Activated naive CD4-positive, alpha-beta T cell treated with anti-CD3 and anti-CD28 coated beads, Interleukin-2, amount 10 ng/mL, durations not matched to agents 7 days and 5 days (primary cell): Measurements from ENCODE around the gene RMI2.
A peak's percentile ranks its signal among the peaks of the same experiment; 100 is the strongest.
"Not testable (repeated sequence)": the region's sequence is repeated elsewhere in the genome, so short reads cannot be mapped to it uniquely, and the experiment has no call there.

Experiments
- CTCF ChIA-PET: fragments of 350-600 bp; sonication (Branson Sonifier 250); formaldehyde crosslinking; loops from one replicate; lab custom pipeline; 2021; ENCODE audit warnings: antibody characterized with exemption; lab: Charles Lee
- DNase-seq: peaks from one replicate; pipeline ENCODE4 v3.0.0-alpha.2; 2020
- H3K27ac Mint-ChIP-seq: one replicate; pipeline ENCODE4 v1.8.0; 2021; ENCODE audit warnings: mild to moderate bottlenecking, moderate library complexity, mixed read lengths
- H3K27me3 Mint-ChIP-seq: one replicate; pipeline ENCODE4 v1.8.0; 2021; ENCODE audit warnings: mild to moderate bottlenecking, mixed read lengths
- H3K36me3 Mint-ChIP-seq: one replicate; pipeline ENCODE4 v1.8.0; 2021; ENCODE audit warnings: mixed read lengths
- H3K4me1 Mint-ChIP-seq: one replicate; pipeline ENCODE4 v1.8.0; 2021; ENCODE audit warnings: mixed read lengths
- H3K4me3 Mint-ChIP-seq: one replicate; pipeline ENCODE4 v1.8.0; 2021; ENCODE audit warnings: mild to moderate bottlenecking, moderate library complexity, mixed read lengths
- H3K9me3 Mint-ChIP-seq: one replicate; pipeline ENCODE4 v1.8.0; 2021; ENCODE audit warnings: mixed read lengths

RMI2 gene

DNA sequence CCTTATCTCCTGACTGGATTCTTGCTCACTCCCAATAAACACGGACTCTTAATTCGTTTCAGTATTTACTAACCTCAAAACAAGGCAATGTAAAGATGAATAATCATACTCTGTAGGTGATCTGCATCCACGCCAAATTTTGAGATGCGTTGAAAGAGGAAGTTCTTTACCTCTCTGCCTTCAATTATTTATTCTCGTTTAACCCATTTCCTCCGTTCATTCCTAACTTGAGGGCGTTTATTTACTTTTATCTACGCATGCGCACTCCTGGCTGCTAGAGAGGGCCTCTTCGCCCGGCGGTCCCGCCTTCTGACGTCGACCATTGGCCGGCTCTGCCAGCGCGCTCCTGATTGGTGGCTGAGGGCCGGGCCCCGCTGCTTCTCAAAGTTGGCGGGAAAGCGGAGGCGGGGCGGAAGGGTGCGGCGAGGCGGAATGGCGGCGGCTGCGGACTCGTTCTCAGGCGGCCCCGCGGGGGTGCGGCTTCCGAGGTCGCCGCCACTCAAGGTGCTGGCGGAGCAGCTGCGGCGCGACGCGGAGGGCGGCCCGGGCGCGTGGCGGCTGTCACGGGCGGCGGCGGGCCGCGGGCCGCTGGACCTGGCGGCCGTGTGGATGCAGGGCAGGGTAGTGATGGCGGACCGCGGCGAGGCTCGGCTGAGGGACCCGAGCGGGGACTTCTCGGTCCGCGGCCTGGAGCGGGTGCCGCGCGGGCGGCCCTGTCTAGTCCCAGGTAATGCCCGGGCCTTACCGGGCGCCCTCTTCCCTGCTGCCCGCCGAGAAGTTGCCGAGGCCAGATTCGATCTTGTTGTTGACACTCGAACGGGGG, at the start of gene RMI2:
Gene RMI2, plus strand, starts transcription at position 420 of the 823 bp plus-strand sequence. Its CDS starts 13 bp downstream, at position 433.
- no peaks in the 10 kb centered on the region for H3K27me3 Mint-ChIP-seq

GRCh38 chr16:11295672-11296071, 49.6 kb upstream of the RMI2 start:
- peaks cover 3% of the 10 kb centered on the region for H3K36me3 Mint-ChIP-seq
- no peaks in the 10 kb centered on the region for H3K9me3 Mint-ChIP-seq
- H3K4me3 Mint-ChIP-seq: no peak overlapping the region
- peaks cover 68% of the 10 kb centered on the region for H3K4me1 Mint-ChIP-seq
- H3K27ac Mint-ChIP-seq: no peak overlapping the region
- CTCF ChIA-PET: no interaction called here
- no peak for DNase-seq
- peaks cover 24% of the 10 kb centered on the region for H3K27me3 Mint-ChIP-seq

More for the DNA sequence above, at the start of gene RMI2:
- peak; percentile 98 for DNase-seq
- no peaks in the 10 kb centered on the region for H3K9me3 Mint-ChIP-seq
- CTCF ChIA-PET: no interaction called here
- H3K4me1 Mint-ChIP-seq: peaks cover 71% of the 10 kb centered on the region
- H3K36me3 Mint-ChIP-seq: peaks cover 43% of the 10 kb centered on the region
- peak within 1 kb of the TSS; percentile 90 for H3K4me3 Mint-ChIP-seq
- peak within 1 kb of the TSS; percentile 90 for H3K27ac Mint-ChIP-seq

DNA sequence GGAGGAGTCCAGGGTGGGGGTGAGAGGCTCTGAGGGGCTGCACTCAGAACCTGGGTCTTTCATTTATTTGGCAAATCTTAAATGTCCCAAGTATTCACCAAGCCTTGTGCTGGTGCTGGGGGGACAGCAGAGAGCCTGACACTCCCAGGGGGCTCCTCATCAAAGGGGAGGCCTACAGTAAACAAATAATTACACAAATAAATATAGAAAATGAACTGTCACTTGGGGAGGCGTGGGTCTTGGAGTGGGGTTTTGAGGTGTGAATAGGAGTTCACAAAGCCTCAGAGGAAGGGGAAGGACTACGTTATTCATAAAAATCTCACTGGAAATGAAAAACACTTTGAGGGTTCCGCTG, 48.9 kb upstream of the RMI2 start:
- Mint-ChIP-seq H3K4me1 (peaks cover 72% of the 10 kb centered on the region), H3K27me3 (peaks cover 22% of the 10 kb centered on the region), H3K4me3 (no peak overlapping the region), H3K36me3 (peaks cover 3% of the 10 kb centered on the region), H3K27ac (peak overlapping the region; percentile 84), H3K9me3 (no peaks in the 10 kb centered on the region)
- no peak for DNase-seq
- CTCF ChIA-PET: interaction anchor here (0.8 to 1.3 kb wide), 4 partner anchors 15 to 325 kb away, joined by 3 to 4 read pairs (median 3); no protein-coding TSS in a partner anchor

DNA sequence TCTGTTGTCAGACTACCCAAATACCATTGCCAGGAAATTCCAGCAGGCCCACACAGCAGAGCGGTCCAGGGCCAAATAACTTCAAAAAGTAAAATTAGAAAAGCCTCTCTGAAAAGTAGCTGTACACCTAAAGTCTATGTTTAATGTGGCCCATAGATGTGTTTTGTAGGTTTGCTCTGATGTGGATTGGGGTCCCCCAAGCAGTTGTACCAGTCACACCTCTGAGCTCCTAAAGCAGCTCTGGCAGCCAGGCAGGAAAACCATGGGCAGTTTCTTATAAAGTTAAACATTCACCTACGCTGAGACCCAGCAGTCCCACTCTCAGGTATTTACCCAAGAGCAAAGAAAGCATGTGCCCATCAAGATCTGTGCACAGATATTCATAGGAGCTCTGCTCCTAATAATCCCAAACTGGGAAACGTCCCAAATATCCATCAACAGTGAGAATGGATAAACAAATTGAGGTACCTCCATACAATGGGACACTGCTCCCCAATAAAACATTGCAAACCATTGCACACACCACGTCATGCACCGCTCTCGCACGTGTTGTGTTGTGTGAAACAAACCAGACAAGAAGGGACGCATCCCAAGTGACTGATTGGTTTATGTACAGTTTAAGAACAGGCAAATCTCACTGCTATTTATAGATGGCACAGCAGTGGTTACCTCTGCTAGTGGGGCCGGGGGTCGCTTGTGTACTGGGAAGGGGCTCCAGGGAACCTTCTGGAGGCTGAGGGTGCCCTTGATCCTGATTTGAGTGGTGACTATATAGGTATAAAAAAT, 48.4 kb upstream of the RMI2 start:
- Mint-ChIP-seq H3K4me3 (peak overlapping the region; percentile 46), H3K36me3 (peaks cover 3% of the 10 kb centered on the region), H3K27me3 (peaks cover 16% of the 10 kb centered on the region), H3K4me1 (peaks cover 74% of the 10 kb centered on the region), H3K9me3 (no peaks in the 10 kb centered on the region), H3K27ac (peak overlapping the region; percentile 84)
- no peak for DNase-seq
- CTCF ChIA-PET: interaction anchor here (0.8 to 1.9 kb wide), 7 partner anchors 10 to 326 kb away, joined by 3 to 9 read pairs (median 3); partner anchors contain the start of gene SOCS1

DNA sequence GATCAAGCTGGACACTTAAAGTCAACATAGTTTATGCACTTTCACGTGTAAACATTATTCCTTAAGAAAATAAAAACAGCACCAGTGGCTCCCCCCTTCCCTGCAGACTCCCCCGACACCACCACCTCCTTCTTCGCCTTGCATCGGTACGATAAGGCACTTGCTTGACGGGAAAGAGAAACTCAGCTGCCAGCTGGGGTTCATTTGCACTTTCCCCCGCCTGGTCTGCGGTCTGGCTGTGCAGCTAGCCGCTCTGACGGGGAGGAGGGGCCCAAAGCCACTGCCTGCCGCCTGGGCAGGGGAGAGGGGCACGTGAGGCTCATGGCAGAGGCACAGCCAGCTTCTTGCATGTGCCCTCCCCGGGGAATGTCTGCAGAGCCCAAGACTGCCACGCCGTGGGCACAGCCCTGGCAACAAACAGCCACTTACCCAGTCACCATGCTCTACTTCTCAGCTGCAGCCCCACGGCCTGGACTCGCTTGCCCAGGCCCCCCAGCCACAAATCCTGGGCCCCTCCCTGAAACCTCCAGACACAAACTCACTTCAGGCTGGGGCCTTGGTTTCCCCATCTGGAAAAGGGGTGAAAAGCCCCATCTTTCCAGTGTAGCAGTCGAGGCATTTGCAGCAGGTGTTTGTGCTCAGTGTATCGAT, 47.6 kb upstream of the RMI2 start:
- Mint-ChIP-seq H3K4me1 (peaks cover 81% of the 10 kb centered on the region), H3K27ac (peak overlapping the region; percentile 84), H3K4me3 (peak overlapping the region; percentile 43), H3K9me3 (no peaks in the 10 kb centered on the region), H3K36me3 (peaks cover 3% of the 10 kb centered on the region), H3K27me3 (peaks cover 10% of the 10 kb centered on the region)
- CTCF ChIA-PET: interaction anchor here (0.9 to 1.9 kb wide), 8 partner anchors 10 to 326 kb away, joined by 3 to 9 read pairs (median 4); partner anchors contain the start of gene SOCS1
- peak; percentile 90 for DNase-seq

- DNase-seq: no peak
- Mint-ChIP-seq H3K4me1 (peaks cover 79% of the 10 kb centered on the region), H3K4me3 (peak overlapping the region; percentile 41), H3K27ac (peak overlapping the region; percentile 84), H3K36me3 (no peaks in the 10 kb centered on the region), H3K9me3 (no peaks in the 10 kb centered on the region), H3K27me3 (peaks cover 6% of the 10 kb centered on the region)
- CTCF ChIA-PET: interaction anchor here (0.6 to 1.9 kb wide), 7 partner anchors 9 to 122 kb away, joined by 3 to 9 read pairs (median 4); partner anchors contain the start of gene SOCS1
Observed at GRCh38 chr16:11298143-11298900, 46.9 kb upstream of the RMI2 start.

- peak; percentile 41 for DNase-seq
- Mint-ChIP-seq H3K4me3 (peak overlapping the region; percentile 43), H3K4me1 (peaks cover 72% of the 10 kb centered on the region), H3K27ac (peak overlapping the region; percentile 84)
- not testable (repeated sequence) for H3K36me3 Mint-ChIP-seq, H3K9me3 Mint-ChIP-seq, H3K27me3 Mint-ChIP-seq
- CTCF ChIA-PET: interaction anchor here (0.6 to 1.9 kb wide), 5 partner anchors 9 to 122 kb away, joined by 3 to 9 read pairs (median 4); partner anchors contain the start of gene SOCS1
Observed at GRCh38 chr16:11298950-11299547, 46.2 kb upstream of the RMI2 start.

GRCh38 chr16:11299865-11300559, 45.2 kb upstream of the RMI2 start:
- Mint-ChIP-seq H3K36me3 (no peaks in the 10 kb centered on the region), H3K27ac (peak overlapping the region; percentile 60), H3K4me3 (no peak overlapping the region), H3K4me1 (peaks cover 72% of the 10 kb centered on the region), H3K27me3 (peaks cover 10% of the 10 kb centered on the region), H3K9me3 (no peaks in the 10 kb centered on the region)
- CTCF ChIA-PET: no interaction called here
- DNase-seq: no peak

- CTCF ChIA-PET: no interaction called here
- Mint-ChIP-seq H3K4me3 (no peak overlapping the region), H3K36me3 (no peaks in the 10 kb centered on the region), H3K27ac (no peak overlapping the region), H3K9me3 (no peaks in the 10 kb centered on the region), H3K4me1 (peaks cover 67% of the 10 kb centered on the region), H3K27me3 (peaks cover 12% of the 10 kb centered on the region)
- no peak for DNase-seq
Observed at GRCh38 chr16:11300560-11300892, 44.7 kb upstream of the RMI2 start.

GRCh38 chr16:11301645-11302501, 43.4 kb upstream of the RMI2 start:
- H3K4me3 Mint-ChIP-seq: no peak overlapping the region
- no peaks in the 10 kb centered on the region for H3K36me3 Mint-ChIP-seq
- DNase-seq: no peak
- H3K4me1 Mint-ChIP-seq: peaks cover 67% of the 10 kb centered on the region
- peak overlapping the region; percentile 13 for H3K27ac Mint-ChIP-seq
- H3K9me3 Mint-ChIP-seq: no peaks in the 10 kb centered on the region
- H3K27me3 Mint-ChIP-seq: peaks cover 12% of the 10 kb centered on the region
- CTCF ChIA-PET: no interaction called here

GRCh38 chr16:11302977-11303376, 42.3 kb upstream of the RMI2 start:
- Mint-ChIP-seq H3K4me1 (peaks cover 65% of the 10 kb centered on the region), H3K27me3 (peaks cover 12% of the 10 kb centered on the region), H3K9me3 (no peaks in the 10 kb centered on the region), H3K27ac (no peak overlapping the region), H3K36me3 (no peaks in the 10 kb centered on the region), H3K4me3 (no peak overlapping the region)
- CTCF ChIA-PET: no interaction called here
- DNase-seq: no peak
